Transverse colon (tissue), 4 donors: ENCODE measurements around the gene VENTX. TPM values are rescaled to one million over a fixed set of nuclear protein-coding genes. Genes with fewer than 3 reads are reported as not detected.

Experiments
- DNase-seq: peaks from one replicate; pipeline ENCODE4 v3.0.0-alpha.2; 2019
- H3K27ac ChIP-seq, 4 donors: fragments of 200-600 bp; sonication (generic); 2 replicates each; pipeline ENCODE4 v1.5.1; 2016 to 2018; ENCODE audit warnings: inconsistent platforms in 4 of 4
- H3K27me3 ChIP-seq: fragments of 200-600 bp; sonication (generic); 2 replicates; pipeline ENCODE4 v1.5.1; 2017; ENCODE audit warnings: inconsistent platforms
- H3K36me3 ChIP-seq, 4 donors: fragments of 200-600 bp; sonication (generic); 2 replicates each; pipeline ENCODE4 v1.5.1; 2017 to 2019; ENCODE audit warnings: inconsistent platforms in 4 of 4
- H3K4me1 ChIP-seq, 4 donors: fragments of 200-600 bp; sonication (generic); 2 replicates each; pipeline ENCODE4 v1.5.1; 2017 to 2020; ENCODE audit warnings: inconsistent platforms in 4 of 4
- H3K4me3 ChIP-seq, 4 donors: fragments of 200-600 bp; sonication (generic); 1 replicate in 1 of 4; 2 replicates in 3 of 4; pipeline versions ENCODE4 v1.5.1 to v1.6.1; 2017 to 2019; ENCODE audit warnings: inconsistent platforms in 4 of 4
- H3K9me3 ChIP-seq, 2 donors: fragments of 200-600 bp; sonication (generic); 2 replicates each; pipeline ENCODE4 v1.5.1; 2017 to 2019; ENCODE audit warnings: inconsistent platforms in 2 of 2
- CTCF ChIP-seq, 5 experiments: fragments of 200-600 bp in 3 of 5; fragments of 450-650 bp in 2 of 5; sonication (generic) in 3 of 5; IDR thresholded peaks; 1 replicate in 2 of 5; 2 replicates in 3 of 5; pipeline ENCODE4 v1.5.1; 2016 to 2017; ENCODE audit warnings: antibody characterized with exemption in 5 of 5, inconsistent platforms in 3 of 5, mild to moderate bottlenecking in 2 of 5, moderate library complexity in 1 of 5
- EP300 ChIP-seq: sonication (generic); formaldehyde crosslinking; IDR thresholded peaks from one replicate; pipeline ENCODE4 v1.6.1; 2017; ENCODE audit warnings: antibody characterized with exemption, low read depth
- POLR2A ChIP-seq: fragments of 450-650 bp; IDR thresholded peaks from one replicate; pipeline ENCODE4 v1.6.1; 2016; ENCODE audit warnings: antibody characterized with exemption, mild to moderate bottlenecking, moderate library complexity
- POLR2AphosphoS5 ChIP-seq, 3 donors: sonication (generic); formaldehyde crosslinking; IDR thresholded peaks; one replicate each; pipeline ENCODE4 v1.6.1; 2016; ENCODE audit warnings: antibody characterized with exemption in 3 of 3
- WGBS, 2 donors: methylation state at CpG; one replicate each; pipeline ENCODE4 v1.1.5; 2018; ENCODE audit warnings: low coverage in 1 of 2; 5-methylcytosine and 5-hydroxymethylcytosine counted together
- in situ Hi-C, 4 donors: fragments of 200-750 bp; cut with MboI; loops; one replicate each; pipeline versions ENCODE4 v1.15.0 to v1.15.1; 2017; ENCODE audit warnings: low sequenced_read_pairs in 3 of 4, low pct_ligation_motif_present in 1 of 4, low pct_unique_long_range_greater_than_20kb in 1 of 4
- intact Hi-C: fragments of 100-400 bp; cut with DNase I; formaldehyde crosslinking; loops from one replicate; pipeline ENCODE4 v1.15.1; 2023; ENCODE audit warnings: low total_unique reads
- total RNA-seq, 4 donors: library from RNA; depleted of rRNA; stranded (reverse); fragments of >200 nt; gene quantifications; one replicate each; pipeline ENCODE4 v1.1.0, GENCODE V29; 2016

VENTX gene
- total RNA-seq, 4 donors from 2014 or later: 0.27 to 0.48 TPM; not detected in 2

- intact Hi-C loops (no loop called here), in situ Hi-C loops (no loop called here)
- 96% methylated on average over 21 of the region's 26 CpGs; no CpG with 5 or more reads in 1 of the 2 donors for WGBS, 2 donors
- no peaks in the 10 kb centered on the region for H3K36me3 ChIP-seq
- H3K9me3 ChIP-seq: no peaks in the 10 kb centered on the region
- TF ChIP-seq CTCF (IDR thresholded peaks at IDR 0.05) (no peak), EP300 (no peak), POLR2A (no peak), POLR2AphosphoS5 (IDR thresholded peaks at IDR 0.05) (no peak)
- no peak overlapping the region for H3K27ac ChIP-seq
- peaks cover 7% of the 10 kb centered on the region for H3K27me3 ChIP-seq
- no peak overlapping the region for H3K4me3 ChIP-seq
- no peak for DNase-seq
- H3K4me1 ChIP-seq: no peaks in the 10 kb centered on the region
Observed at GRCh38 chr10:133198206-133198605, 39.4 kb upstream of the VENTX start.

GRCh38 chr10:133198621-133199487 is 38.8 kb upstream of the VENTX start:
- DNase-seq: no peak
- Histone ChIP-seq H3K36me3 (no peaks in the 10 kb centered on the region), H3K9me3 (no peaks in the 10 kb centered on the region), H3K4me3 (no peak overlapping the region), H3K27ac (no peak overlapping the region), H3K4me1 (no peaks in the 10 kb centered on the region), H3K27me3 (peaks cover 7% of the 10 kb centered on the region)
- in situ Hi-C loops (no loop called here), intact Hi-C loops (no loop called here)
- TF ChIP-seq EP300: no peak
- TF ChIP-seq POLR2A: no peak
- no peak for TF ChIP-seq CTCF (IDR thresholded peaks at IDR 0.05)
- TF ChIP-seq POLR2AphosphoS5 (IDR thresholded peaks at IDR 0.05): no peak
- WGBS, 2 donors: 40 to 86% methylated on average over 1 to 44 of the region's 54 CpGs

GRCh38 chr10:133199488-133199885 is 38.2 kb upstream of the VENTX start:
- no peaks in the 10 kb centered on the region for H3K4me1 ChIP-seq
- H3K9me3 ChIP-seq: no peaks in the 10 kb centered on the region
- H3K27me3 ChIP-seq: peaks cover 7% of the 10 kb centered on the region
- intact Hi-C loops: no loop called here
- WGBS, 2 donors: 73 to 80% methylated on average over 3 to 12 of the region's 13 CpGs
- no peak for DNase-seq
- H3K27ac ChIP-seq: no peak overlapping the region
- TF ChIP-seq POLR2AphosphoS5 (IDR thresholded peaks at IDR 0.05) (no peak), POLR2A (no peak), CTCF (IDR thresholded peaks at IDR 0.05) (no peak), EP300 (no peak)
- H3K36me3 ChIP-seq: no peaks in the 10 kb centered on the region
- no peak overlapping the region for H3K4me3 ChIP-seq
- in situ Hi-C loops: no loop called here

- 77% methylated on average over 9 of the region's 38 CpGs; no CpG with 5 or more reads in 1 of the 2 donors for WGBS, 2 donors
- no peak for TF ChIP-seq CTCF (IDR thresholded peaks at IDR 0.05)
- H3K27me3 ChIP-seq: peaks cover 7% of the 10 kb centered on the region
Observed at GRCh38 chr10:133199992-133200611, 37.6 kb upstream of the VENTX start.

More at GRCh38 chr10:133199992-133200611, 37.6 kb upstream of the VENTX start:
- no peak for DNase-seq
- intact Hi-C loops: no loop called here
- no peaks in the 10 kb centered on the region for H3K9me3 ChIP-seq
- in situ Hi-C loops: no loop called here
- H3K27ac ChIP-seq: no peak overlapping the region
- H3K4me3 ChIP-seq: no peak overlapping the region
- no peaks in the 10 kb centered on the region for H3K36me3 ChIP-seq
- H3K4me1 ChIP-seq: no peaks in the 10 kb centered on the region
